Stimulated activated CD4-positive, alpha-beta T cell treated with anti-CD3 and anti-CD28 coated beads, Interleukin-2, amount 100 ng/mL, for 24 hours (primary cell): Measurements from ENCODE around the gene ARL5B.

Experiments used
- DNase-seq, 2 donors: peaks; one replicate each; pipeline ENCODE4 v3.0.0-alpha.2; 2020

The ARL5B gene

DNA sequence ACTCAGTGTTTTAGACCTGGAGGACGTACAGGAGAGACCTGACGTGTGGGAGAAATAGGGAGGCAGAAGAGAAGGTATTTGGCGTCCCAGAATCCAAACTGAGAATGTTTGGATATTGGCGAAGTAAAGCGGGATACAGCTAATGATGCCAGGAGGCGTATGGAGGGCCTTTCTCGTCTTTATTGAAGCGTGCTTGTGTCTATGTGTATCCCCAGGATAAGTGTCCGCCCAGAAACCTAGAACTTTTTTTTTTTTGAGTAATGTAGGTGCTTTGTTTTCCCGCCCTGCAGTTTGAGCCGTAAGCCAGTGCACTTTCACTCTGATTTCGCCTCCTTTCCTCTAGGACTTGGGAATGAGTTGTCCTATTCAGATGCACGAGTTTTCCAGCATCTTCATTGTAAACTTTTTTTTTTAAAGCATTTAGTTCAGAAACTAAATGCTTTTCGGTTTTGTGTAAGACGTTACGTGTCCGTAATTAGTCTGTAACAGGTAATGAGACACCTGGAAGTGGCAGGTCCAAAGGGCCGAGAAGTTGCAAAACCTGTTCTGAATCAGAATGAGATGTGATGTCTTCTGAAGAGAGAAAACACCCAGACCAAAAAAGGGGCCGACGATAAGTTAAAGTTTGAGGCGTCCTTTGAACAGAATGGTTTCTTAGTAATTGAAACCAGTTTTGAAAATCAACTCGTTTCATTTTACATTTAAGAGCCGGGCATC is 746 bp downstream of the ARL5B start:
- DNase-seq: no peak

- no peak for DNase-seq
Observed at GRCh38 chr10:18660816-18661431, 1.7 kb downstream of the ARL5B start.

GRCh38 chr10:18664841-18665478 is 5.7 kb downstream of the ARL5B start:
- DNase-seq: no peak

DNA sequence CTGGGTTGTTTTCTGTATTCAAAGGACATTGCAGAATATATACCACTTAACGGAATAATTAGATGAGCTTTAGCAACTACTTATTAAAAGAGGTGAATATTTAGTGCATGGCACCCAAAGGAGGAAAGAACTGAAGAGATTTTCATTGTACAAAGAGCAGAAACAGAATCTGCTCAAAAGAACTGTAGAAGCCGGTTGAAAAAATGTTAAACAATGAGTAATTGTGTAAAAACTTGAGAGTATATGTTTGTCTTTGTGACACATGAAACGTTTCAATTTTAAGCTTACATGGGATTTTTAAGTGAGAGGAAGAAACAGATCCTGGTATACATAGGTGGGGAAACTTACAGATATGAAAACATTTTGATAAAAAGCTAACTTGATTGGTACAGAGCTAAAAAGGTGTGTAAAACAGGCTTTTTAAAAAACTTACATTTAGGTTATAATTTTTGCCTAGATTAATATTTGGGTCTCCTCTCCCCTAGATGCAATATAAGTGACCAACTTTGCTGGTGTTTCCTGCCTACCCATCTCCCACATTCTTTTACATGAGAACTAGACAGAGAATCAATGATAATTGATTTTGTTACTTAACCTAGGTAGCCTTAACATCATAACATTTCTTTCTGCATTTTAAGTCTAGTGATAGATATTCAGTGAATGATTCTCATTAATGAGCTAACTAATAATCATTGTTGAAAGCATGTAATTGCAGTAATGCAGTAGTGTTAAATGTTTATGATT is 6.8 kb downstream of the ARL5B start:
- DNase-seq: no peak

- no peak for DNase-seq
Observed at GRCh38 chr10:18666810-18667209, 7.6 kb downstream of the ARL5B start.

GRCh38 chr10:18668026-18668425 is 8.8 kb downstream of the ARL5B start:
- DNase-seq: no peak

DNA sequence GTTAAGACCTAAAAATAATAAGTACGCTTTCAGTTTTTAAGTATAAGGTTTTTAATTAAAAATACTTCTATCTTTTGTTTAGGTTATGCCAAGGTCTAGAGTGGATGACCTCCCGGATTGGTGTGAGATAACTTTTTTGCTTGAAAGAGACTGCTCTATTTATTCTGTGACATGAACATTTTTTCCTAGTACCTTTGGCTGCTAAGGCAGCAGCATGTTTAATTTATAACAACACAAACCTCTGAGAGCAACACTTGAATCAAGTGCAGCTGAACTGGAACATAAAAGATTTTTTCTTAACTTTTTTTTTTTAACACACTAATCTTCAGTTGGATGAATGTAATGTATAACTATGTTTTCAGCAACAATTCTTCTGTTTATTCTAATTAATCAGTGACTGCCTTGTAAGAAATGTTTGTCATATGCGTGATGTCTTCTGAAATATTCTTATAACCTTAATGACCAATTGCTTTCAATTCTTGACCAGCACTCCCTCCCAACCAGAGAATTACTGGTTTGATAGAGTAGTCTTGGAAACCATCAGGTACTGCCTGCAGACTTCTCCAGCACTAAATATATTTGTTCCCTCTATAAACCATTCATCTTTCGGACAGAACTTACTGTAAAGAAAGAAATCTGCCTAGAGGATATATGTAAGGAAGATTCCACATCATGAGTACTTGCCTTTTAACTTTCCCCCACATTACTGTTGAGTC is 16.0 kb downstream of the ARL5B start:
- no peak for DNase-seq

- no peak for DNase-seq
Observed at GRCh38 chr10:18680754-18681153, 21.5 kb downstream of the ARL5B start.

DNA sequence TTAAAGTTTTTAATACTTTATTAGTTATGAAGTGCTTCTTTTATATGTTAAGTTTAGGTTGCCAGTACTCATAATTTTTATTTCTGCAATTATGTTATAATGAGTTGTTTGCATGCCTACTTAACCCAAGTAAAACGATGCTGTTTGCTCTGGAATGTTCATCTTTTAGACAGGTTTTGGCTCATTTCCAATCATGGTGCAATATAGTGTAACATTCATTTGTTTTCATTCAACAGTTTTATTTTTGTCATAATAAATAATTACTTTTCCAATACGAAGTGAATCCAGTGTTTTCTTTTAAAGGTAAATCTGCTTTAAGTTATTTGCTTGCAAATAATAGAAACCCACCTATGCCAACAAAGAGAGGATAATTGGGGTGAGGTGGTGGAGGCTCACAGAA is 22.1 kb downstream of the ARL5B start:
- no peak for DNase-seq

DNA sequence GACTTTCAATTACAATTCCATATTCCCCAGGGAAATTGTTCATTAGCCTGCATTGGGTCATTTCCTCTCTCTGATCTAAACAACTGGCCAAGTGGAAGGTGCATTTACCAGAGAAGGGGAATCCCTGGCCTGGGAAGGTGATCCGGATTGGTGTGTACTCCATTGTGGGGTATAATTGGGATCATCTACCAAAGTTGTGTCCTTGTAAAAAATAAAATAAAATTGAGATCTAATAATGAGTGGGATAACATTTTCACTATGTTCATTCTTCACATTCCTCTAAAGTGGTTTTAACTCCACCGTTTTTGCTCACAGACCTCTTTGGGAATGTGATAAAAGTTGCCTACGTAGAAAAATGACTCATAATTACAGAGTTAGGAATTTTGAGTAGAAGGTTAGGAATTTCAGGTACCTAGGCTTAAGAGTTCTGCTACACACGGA is 22.8 kb downstream of the ARL5B start:
- no peak for DNase-seq

GRCh38 chr10:18683427-18683826 is 24.2 kb downstream of the ARL5B start:
- no peak for DNase-seq

DNA sequence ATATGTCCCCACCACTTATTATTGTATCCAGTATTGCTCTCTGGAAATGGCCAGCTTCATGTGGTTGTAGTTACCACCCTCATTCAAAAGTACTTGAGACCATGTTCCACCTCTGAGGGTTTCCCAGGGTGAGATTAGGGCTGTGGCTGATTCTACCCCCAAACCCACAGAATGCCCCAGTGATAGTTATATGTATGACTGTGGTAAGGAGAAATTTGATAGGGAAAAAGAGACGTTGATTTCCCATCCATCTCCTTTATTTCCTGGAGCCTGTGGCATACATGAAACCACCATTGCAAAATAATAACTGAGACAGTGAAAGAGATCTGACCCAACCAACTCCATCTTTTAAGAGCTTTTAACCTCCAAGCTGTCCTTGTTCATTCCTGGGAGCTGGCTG is 25.2 kb downstream of the ARL5B start:
- DNase-seq: no peak

- DNase-seq: no peak
Observed at GRCh38 chr10:18684953-18685352, 25.7 kb downstream of the ARL5B start.

GRCh38 chr10:18685555-18685954 is 26.3 kb downstream of the ARL5B start:
- DNase-seq: no peak

GRCh38 chr10:18687195-18687594 is 28.0 kb downstream of the ARL5B start:
- DNase-seq: no peak

- DNase-seq: no peak
Observed at GRCh38 chr10:18687706-18688105, 28.5 kb downstream of the ARL5B start.

DNA sequence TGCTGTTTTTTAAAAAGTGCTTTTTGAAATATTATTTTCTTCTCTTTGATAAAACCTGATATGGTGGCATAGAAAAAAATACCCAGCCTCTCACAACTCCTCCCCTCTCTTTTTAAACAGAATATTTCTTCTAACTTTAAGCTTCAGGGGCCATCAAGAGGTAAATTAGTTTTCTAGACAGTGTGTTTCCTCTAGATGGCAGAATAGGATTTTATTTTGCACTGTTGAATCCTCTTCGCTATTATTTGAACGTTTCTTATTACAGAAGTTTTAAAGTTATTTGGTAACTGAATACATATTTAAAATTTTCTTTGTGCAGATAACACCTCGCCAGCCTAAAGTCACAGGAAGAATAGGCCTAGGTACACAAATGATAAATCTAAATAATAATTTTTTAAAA is 30.3 kb downstream of the ARL5B start:
- no peak for DNase-seq

- no peak for DNase-seq
Observed at GRCh38 chr10:18690541-18690940, 31.3 kb downstream of the ARL5B start.

- DNase-seq: no peak
Observed at GRCh38 chr10:18699849-18700840, 40.9 kb downstream of the ARL5B start.

GRCh38 chr10:18703521-18703920 is 44.3 kb downstream of the ARL5B start:
- no peak for DNase-seq

- no peak for DNase-seq
Observed at GRCh38 chr10:18710201-18710653, 51.0 kb downstream of the ARL5B start.

- no peak for DNase-seq
Observed at GRCh38 chr10:18713077-18713476, 53.8 kb downstream of the ARL5B start.
